ENCODE measurements around the gene CYP19A1.
A peak's percentile ranks its signal among the peaks of the same experiment; 100 is the strongest.

CYP19A1 gene

DNA sequence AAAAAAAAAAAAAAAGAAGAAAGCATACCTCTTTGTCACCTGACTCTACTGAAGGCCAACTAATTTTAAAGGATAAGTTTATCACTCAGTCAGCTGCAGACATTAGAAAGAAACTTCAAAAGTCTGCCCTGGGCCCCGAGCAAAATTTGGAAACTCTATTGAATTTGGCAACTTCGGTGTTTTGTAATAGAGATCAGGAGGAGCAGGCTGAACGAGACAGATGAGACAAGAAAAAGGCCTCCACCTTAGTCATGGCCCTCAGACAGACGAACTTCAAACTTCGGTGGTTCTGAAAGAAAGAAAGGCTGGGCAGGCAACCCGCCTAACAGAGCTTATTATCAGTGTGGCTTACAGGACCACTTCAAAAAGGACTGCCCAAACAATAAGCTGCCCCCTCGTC, 21.6 kb upstream of the CYP19A1 start:
- DNase-seq (ENCODE audit: low spot score) = no peak

- no peak for DNase-seq (ENCODE audit: low spot score)
Measured at GRCh38 chr15:51356983-51357382, 18.6 kb upstream of the CYP19A1 start.

- no peak for DNase-seq (ENCODE audit: low spot score)
Measured at GRCh38 chr15:51356147-51356546, 17.8 kb upstream of the CYP19A1 start.

GRCh38 chr15:51355096-51355495, 16.7 kb upstream of the CYP19A1 start:
- DNase-seq (ENCODE audit: low spot score) = no peak

DNA sequence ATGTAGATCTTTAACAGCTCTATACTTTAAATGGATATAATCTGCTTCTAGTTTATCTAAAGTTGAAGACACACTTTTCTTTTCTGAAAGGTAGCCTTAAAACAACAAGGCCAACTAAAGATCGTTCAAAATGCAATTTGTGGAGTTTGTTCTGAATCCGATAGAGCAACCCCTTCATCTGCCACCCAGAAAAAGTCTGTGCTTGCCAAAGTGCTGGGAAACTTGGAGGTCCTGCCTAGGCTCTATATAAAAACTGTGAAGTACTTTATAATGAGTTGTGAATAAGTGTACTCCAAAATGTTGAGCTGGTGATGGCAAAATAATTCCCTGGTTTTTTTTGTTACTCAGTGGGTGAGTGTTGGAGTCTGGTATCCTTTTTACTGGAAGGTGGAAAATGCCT, 15.6 kb upstream of the CYP19A1 start:
- no peak for DNase-seq (ENCODE audit: low spot score)

DNA sequence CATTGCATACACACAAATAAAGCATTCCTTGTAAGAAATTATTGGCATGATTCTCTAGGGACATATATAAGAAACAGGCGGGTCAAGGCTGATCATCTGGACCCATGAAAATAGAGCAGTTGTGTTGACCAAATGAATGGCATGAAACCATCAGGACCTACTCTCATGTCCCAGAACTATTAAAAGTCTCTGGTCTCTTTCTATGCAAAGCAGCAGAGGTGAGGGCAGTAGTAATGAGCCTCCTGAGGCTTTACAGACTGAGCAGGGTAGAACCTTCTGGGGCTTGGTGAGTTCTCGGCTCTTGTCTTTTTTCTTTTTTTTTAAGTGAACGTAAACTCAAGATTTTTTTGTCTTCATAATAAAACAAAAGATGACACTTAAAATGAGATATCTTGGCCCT, 12.3 kb upstream of the CYP19A1 start:
- no peak for DNase-seq (ENCODE audit: low spot score)

DNA sequence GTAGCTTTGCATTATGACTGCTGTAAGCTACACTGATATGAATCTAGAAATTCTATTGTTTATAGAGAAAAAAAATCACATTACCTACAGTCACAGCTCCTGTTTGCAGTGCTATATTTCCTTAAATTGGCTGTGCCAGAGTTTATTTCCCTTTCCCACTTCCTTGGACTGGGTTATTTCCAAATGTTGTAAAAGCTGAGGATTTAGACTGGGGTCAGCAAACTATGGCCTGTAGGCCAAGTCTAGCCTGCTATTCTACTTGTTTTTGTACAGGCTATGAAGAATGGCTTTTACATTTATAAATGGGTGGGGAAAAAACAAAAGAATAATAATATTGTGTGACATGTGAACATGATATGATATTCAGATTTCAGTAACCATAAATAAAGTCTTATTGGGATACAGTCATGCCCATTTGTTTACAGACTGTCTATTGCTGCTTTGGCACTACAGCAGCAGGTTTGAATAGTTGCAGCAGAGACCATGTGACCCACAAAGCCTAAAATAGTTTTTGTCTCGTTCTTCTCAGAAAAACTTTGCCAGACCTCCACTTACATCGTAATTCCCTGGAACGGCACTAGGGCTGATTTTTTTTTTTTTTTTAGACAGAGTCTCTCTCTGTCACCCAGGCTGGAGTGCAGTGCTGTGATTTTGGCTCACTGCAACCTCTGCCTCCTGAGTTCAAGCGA, 10.9 kb upstream of the CYP19A1 start:
- DNase-seq (ENCODE audit: low spot score) = peak; percentile 74

DNA sequence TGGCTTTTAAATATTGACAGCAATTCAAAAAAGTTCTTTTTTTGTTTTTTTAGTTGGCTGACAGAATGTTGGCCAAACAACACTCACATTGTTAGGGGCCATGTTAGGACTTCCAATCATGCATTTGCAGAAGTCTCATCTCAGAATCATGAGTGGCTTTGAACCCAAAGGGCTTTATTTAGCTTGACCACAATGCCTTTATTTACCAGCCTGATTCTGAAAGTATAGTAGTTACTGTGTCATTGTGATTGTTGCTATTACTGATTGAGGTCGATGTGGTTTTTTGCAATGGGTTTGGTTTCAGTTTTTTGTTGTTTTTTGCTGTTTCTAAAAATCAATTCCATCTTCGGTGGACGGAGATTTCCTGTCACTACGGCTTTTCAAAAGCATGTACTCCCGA, 10.3 kb upstream of the CYP19A1 start:
- peak; percentile 92 for DNase-seq (ENCODE audit: low spot score)

GRCh38 chr15:51346136-51346535, 7.7 kb upstream of the CYP19A1 start:
- DNase-seq (ENCODE audit: low spot score) = no peak

DNA sequence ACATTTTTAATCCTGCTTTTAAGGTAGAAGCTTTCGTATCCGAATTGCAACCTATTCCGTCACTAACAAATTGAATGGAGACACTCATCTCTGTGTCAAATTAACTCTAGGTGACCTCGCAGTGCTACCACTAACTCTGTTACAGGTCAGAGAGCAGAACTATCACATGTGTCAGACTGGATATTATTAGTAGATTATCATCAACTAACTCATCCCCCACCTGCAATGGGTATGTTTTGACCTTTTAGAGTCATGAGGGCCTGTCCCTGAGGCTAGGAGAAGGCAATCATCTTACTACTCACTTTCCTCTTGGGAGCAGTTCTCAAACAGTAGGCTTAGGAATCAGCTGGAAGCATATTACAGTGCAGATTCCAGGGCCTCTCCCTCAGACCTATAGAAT, 5.1 kb upstream of the CYP19A1 start:
- no peak for DNase-seq (ENCODE audit: low spot score)

- peak; percentile 66 for DNase-seq (ENCODE audit: low spot score)
Measured at GRCh38 chr15:51342227-51342999, 4.0 kb upstream of the CYP19A1 start.

- DNase-seq (ENCODE audit: low spot score) = peak; percentile 95
Measured at GRCh38 chr15:51341366-51342226, 3.2 kb upstream of the CYP19A1 start, which contains the start of gene GLDN. TSS of gene GLDN (plus strand) at chr15:51341655. CDS start at chr15:51341685, 30 bp downstream.

DNA sequence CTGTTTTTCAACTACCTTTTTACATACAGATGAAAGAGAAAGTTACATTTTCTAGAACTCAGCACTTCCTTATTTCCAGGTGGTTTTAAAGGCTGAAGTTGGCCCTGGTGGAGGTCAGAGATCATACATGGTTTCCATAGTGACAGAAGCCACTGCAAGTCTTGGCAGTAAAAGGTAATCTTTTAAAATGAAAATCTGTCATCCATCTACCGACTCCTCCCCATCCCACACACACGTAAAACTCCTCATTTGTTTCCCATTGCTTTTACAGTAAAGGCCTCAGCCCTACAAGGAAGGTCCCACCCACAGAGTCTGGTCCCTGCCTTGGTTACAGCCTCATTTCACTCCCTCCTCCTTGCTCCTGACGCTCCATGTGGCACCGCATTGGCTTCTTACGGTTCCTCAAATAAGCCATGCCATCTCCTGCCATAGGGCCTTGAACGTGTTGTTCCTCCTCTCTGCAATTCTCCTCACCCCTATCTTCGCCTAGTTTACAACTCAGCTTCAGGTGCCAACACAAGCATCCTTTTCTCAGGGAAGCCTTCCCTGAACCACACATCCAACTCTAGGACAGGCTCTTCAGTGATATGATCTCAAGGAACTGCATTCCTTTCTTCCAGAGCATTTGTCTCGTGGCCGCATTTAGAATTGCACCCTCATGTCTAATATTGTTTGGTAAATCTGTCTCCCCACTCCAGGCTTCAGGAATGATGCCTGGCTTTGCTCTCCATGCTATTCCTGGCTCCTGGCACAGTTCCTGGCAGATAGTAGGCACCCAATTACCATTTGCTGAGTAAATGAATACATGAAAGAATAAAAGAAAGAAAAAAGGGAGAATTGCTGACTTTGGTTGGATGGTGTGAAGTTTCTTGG, 2.6 kb downstream of the CYP19A1 start:
- no peak for DNase-seq (ENCODE audit: low spot score)

- DNase-seq (ENCODE audit: low spot score) = no peak
Measured at GRCh38 chr15:51335087-51335486, 3.3 kb downstream of the CYP19A1 start.

DNA sequence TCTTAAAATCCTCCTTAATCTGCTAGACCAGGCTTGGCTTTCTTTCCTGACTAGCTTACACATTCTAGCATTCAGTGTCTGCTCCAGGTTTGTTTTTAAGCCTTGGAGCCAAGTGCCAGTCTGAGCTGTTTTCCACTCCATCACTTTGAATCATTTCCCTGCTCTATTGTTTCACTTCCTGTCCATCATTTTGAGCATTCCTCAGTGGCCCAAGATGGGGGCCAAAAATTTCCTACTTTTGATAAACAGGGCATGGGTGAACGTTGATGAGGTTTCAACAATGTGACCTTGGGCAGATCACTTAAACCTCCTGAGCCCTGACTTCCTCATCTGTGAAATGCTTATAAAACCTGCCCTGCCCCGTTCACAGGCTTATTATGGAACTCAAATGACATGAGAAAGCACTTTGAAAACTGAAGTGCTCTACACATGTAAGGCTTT, 4.4 kb downstream of the CYP19A1 start:
- DNase-seq (ENCODE audit: low spot score) = no peak

- no peak for DNase-seq (ENCODE audit: low spot score)
Measured at GRCh38 chr15:51333571-51333970, 4.8 kb downstream of the CYP19A1 start.

GRCh38 chr15:51332206-51333147, 5.9 kb downstream of the CYP19A1 start:
- no peak for DNase-seq (ENCODE audit: low spot score)

DNA sequence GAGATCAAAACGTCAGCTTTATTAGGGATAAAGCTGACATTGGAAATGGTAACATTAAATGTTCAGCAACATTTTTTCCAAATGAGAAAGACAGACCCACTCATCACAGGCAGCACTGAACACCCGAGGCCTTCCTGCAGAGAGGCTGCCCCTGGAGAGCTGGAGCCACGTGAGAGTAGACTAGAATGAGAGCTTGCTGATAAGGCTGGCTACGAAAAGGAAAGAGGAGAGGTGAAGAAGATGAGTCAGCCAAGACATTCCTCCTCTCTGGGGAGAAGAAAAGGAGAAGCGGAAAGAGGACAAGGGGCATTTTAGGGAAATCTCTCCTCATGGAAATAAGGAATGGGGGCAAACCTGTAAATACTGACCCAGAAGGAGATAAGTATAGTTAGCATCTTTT, 7.3 kb downstream of the CYP19A1 start:
- DNase-seq (ENCODE audit: low spot score) = no peak

- DNase-seq (ENCODE audit: low spot score) = no peak
Measured at GRCh38 chr15:51328926-51329325, 9.5 kb downstream of the CYP19A1 start.

DNA sequence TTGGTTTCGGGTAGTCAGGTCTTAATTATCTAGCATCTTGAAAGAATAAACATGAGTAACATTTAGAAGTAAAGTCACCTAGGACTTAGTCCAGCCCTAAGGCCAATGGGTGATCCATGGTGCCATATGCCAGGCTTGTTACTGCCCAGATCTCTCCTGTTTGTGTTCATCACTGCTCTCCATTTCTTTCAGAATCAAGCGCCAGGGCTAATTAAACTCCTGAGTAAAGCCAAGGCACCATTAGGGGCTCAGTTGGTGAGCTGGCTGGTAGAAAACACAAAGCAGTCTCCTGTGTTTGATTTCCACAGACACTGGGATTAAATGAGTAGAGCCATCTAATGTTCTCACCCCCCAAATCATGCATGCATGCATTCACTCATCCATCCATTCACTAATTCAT, 11.3 kb downstream of the CYP19A1 start:
- no peak for DNase-seq (ENCODE audit: low spot score)
